GM19099 (cell line): ENCODE measurements around the gene PRKCE.

Experiments used
- POLR2A ChIP-seq: IDR thresholded peaks from 3 replicates; pipeline ENCODE4 v1.6.1; 2011; ENCODE audit warnings: low read depth; ENCODE audit not compliant: insufficient read length; ENCODE audit errors: extremely low read depth

The PRKCE gene

GRCh38 chr2:46095830-46096229 is 444.4 kb downstream of the PRKCE start:
- TF ChIP-seq POLR2A: no peak

- TF ChIP-seq POLR2A: no peak
Measured at GRCh38 chr2:46096260-46096659, 444.8 kb downstream of the PRKCE start.

DNA sequence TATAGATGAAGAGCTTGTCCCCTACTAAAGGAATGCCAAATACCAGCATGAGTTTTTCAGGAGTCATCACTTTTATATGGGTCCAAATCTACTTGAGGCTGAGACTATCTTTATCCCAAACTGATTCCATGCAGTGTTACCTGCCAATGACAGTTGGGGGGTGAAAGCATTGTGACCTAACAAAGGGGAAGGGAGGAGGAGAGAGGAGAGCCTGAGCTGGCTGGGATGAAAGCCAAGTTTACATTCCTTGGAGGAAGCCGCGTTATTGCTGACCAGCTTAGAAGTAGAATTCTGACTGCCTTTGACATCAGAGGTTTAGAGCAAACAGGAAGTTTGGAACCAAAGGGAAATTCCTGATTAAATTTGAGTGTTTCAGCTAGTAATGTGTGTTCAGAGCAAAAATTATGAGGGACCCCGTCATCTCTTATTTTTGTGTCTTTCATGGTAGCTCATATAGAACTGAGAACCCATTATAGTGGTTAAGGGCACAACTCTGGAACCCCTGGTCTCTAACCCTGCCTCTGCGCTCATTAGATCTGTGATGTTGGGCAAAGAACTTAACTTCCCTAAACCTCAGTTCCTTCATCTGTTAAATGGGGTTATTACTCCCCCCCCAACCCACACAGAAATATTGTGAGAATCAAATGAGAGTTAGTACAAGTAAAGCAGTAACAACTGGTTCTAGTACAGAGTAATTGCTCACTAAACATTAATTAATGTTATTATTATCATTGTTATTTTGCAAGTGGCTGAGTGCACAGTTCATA is 446.4 kb downstream of the PRKCE start:
- no peak for TF ChIP-seq POLR2A

DNA sequence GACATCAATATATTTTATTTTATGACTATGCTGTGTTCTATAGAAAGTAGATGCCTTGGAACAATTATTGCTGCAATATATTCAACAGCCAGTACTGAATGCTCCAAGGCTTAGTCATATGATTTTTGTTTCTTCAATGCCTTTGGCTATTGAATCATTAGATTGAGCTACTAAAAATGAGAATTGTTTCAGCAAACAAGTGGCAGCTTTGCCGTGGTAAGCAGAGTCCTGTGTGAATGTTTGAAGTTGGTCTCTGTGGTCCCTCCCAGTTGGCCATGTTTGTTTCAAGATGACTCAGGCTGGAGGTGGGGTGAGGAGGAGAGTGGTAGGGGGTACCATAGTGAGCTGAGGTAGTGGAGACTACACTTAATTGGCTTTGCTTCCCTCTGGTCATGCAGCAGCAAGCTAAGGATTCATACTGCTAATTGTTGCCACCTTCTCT is 447.2 kb downstream of the PRKCE start:
- TF ChIP-seq POLR2A: no peak

DNA sequence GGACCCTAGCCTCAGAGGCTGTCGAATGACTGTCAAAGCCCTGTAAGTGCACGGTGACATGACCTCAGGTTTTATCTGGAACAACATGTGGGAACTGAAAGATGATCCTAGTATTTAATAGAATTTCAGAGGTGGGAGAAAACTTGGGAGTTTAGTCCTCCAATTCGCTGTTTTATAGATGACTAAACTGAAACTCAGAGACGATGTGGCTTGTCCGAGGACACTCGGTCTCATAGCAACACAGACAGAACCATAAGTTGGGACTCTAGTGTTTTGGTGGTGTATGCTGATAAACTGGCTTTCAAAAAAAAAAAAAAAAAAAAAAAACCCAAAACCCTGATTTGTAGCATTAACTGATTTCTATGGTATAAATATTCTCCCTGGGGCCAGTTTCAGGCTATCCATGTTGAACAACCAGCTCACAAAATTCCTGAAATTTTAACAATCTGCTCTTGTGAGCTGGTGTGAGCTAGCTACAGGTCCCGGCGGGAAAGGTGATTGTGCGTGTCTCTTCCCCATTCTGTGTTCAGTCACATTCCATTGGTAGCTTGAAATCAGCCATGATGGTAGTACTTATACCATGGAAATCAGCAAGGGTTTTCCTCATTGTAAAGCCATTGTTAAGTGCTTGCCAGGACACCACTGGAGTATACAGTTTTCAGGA is 450.2 kb downstream of the PRKCE start:
- no peak for TF ChIP-seq POLR2A

GRCh38 chr2:46106690-46107089 is 455.2 kb downstream of the PRKCE start:
- no peak for TF ChIP-seq POLR2A

DNA sequence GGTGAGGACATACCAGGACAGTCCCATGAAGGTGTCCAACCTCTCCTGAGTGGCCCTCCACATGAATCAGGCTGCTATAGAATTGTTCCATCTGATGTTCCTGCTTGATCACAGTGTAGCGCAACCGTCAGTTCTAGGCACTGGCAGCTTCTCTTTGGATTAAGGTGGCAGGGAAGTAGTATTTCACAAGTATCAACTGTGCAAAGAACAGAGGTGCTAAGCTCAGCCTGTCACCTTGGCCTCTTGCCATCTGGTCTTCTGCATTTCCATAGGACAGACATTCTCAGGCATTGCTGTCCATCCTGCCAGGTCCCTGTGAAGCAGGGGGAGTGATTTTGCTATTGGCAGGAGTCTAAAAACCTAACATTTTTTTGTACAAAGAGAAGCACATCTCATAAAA is 463.5 kb downstream of the PRKCE start:
- no peak for TF ChIP-seq POLR2A

DNA sequence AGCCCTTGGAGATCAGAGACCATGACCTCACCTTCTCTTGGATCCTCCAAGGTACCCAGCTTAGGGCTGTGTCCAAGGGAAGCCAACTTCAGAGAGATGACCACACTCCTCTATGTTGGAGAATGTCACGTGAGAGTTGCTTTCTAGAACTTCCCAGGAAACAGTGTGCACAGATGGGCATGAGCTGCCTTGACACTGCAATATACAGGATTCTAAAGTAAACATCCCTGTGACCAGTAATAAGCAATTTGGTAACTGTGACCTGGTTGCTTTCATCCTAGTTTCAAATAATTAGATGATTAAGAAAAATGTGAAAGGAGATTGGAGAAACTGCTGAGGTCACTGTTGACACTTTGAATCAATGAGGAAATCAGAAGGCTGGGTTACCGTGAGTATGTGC is 464.7 kb downstream of the PRKCE start:
- TF ChIP-seq POLR2A: no peak

GRCh38 chr2:46116553-46116991 is 465.1 kb downstream of the PRKCE start:
- TF ChIP-seq POLR2A: no peak

- no peak for TF ChIP-seq POLR2A
Measured at GRCh38 chr2:46117379-46117778, 465.9 kb downstream of the PRKCE start.

DNA sequence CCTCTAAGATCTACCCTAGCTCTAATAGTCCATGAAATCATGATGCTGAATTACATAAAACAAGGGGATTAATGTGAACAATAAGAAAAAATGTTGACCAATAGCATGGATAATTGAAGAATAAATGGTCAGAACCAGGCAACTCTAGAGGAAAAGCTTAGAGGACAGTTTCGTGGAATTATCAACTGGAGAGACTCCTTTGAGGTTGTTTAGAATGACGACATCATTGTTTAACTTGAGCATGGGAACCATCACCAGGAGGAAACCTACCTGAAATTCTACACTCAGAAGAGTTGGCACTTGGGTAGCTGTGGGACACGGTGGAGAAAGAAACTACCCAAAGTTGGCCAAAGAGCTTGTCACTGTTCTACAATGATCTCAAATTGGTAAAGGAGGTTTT is 466.5 kb downstream of the PRKCE start:
- TF ChIP-seq POLR2A: no peak

DNA sequence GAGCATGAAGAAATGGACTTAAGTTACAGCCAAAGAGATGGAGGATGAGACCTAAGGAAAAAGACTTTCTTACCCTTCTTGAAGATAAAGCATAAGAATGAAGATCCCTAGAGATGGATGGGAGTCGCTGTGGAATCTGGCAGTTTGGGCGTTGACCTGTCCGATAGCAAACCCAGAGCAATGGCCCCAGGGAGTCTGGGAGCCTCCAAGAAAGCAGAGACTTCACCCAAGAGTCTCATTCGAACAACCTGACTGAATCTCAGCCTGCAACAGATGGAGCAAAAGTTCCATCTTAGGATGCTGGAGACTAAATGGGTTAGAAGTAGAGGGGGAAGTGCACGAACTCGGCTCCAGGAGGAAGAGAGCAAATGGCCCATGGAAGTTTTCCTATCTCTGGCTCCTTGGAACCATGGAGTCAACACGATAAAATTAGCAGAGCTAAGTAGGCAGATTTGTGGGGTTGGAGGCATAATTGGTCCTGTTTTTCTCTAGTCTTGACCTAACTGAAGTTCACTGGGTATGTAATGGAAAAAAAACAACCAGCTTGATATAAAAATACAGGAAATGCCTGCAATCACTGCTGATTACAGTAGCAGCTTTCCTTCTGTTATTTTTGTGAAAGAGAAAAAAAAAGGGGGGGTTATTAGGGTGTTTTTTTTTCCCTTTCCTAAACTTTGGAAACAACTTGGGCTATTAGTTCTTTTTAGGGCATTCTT is 467.3 kb downstream of the PRKCE start:
- TF ChIP-seq POLR2A: no peak

DNA sequence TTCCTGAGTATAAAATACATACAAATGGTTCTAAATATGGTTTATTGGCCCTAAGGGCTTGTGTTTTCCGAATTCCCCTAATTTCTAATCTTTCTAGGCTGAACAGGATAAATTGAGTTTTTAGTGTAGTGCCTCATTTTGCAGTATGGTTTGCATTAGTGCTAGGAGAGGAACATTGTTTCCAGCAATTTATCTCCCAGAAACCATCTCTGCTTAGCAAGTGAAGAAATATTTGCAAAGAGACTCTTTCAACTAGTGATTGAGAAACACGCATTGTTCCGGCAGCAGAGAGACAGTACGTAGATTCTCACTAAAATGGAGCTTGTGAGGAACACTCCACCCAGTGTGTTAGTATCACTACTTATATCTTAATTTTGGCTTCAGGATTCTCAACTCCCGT is 468.0 kb downstream of the PRKCE start:
- TF ChIP-seq POLR2A: no peak

DNA sequence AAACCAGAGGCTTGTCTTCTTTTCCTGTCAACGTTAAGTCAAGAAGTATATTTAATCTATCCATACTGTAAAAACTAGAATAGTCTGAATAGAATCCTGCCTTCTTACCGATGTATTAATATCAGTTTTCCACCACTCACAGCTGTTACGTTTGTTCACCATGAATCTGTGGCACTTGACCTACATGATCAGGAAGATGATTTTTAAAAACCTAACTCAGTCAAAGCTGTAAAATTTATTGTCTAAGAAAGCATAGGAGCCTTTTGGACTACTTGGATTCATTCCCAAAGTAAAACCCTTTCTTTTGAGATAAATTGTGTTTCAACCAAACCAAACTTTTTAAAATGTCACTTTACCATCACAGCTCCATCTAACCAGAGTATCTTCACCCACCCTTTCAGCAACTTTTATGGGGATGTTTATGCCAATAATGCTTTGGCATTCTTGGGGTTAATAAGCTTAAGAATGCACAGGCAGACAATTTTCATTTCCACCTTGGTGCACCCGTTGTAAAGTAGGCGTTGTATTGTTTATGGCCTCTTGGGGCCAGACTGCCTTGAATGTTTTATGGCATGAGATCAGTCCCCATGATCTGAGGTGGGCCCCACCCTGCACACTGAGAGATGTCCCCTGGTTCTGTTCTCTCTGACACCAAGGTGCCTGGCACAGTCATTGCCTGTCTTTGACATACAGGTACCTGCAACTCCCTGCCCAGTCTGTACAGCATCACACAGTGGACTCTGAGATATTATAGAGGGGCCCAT is 469.5 kb downstream of the PRKCE start:
- no peak for TF ChIP-seq POLR2A

- TF ChIP-seq POLR2A: no peak
Measured at GRCh38 chr2:46122318-46122976, 471.0 kb downstream of the PRKCE start.

GRCh38 chr2:46123013-46123412 is 471.5 kb downstream of the PRKCE start:
- no peak for TF ChIP-seq POLR2A
